Measurements from ENCODE around the gene DHX40.
"Not testable (repeated sequence)": the region's sequence is repeated elsewhere in the genome, so short reads cannot be mapped to it uniquely, and the experiment has no call there.

Gene DHX40, protein sequence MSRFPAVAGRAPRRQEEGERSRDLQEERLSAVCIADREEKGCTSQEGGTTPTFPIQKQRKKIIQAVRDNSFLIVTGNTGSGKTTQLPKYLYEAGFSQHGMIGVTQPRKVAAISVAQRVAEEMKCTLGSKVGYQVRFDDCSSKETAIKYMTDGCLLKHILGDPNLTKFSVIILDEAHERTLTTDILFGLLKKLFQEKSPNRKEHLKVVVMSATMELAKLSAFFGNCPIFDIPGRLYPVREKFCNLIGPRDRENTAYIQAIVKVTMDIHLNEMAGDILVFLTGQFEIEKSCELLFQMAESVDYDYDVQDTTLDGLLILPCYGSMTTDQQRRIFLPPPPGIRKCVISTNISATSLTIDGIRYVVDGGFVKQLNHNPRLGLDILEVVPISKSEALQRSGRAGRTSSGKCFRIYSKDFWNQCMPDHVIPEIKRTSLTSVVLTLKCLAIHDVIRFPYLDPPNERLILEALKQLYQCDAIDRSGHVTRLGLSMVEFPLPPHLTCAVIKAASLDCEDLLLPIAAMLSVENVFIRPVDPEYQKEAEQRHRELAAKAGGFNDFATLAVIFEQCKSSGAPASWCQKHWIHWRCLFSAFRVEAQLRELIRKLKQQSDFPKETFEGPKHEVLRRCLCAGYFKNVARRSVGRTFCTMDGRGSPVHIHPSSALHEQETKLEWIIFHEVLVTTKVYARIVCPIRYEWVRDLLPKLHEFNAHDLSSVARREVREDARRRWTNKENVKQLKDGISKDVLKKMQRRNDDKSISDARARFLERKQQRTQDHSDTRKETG

DNA sequence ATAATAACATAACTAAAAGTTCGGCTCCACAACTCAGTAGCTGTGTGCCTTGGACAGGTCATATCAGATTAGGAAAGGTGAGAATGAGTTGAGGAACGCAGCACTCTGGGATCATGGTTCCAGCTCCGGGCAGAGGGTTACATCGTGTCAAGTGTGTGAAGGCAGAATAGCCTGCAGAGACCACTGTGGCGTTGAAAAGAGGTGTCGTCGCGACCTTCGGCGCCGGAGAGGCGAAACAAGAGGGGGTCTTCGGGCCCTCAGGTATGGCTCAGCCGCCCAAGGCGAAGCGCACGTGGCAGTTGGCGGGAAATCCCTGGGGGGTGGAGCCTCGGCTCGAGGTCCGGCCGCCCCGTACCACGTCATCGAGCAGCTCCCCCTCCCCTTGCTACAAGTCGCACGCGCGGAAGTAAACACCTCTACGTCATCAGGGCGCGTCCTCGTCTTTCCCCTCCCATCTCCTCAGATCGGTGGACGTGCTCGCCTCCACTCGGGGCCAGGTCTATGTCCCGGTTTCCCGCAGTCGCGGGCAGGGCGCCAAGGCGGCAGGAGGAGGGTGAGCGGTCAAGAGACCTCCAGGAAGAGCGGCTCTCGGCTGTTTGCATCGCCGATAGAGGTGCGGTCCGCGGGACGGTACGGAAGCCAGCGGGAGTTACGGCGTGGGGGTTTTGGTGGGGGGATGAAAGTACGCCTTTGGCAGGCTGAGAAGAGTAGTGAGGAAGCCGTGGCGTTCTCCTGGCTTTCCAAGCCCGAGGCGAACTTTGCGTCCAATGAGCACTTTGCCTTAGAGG lies at the start of gene DHX40:
TSS of gene DHX40 (plus strand) at position 440 of the 788 bp plus-strand sequence. CDS start at position 502, 62 bp downstream.
- peak; percentile 82 to 91 (median 88) for DNase-seq

DNA sequence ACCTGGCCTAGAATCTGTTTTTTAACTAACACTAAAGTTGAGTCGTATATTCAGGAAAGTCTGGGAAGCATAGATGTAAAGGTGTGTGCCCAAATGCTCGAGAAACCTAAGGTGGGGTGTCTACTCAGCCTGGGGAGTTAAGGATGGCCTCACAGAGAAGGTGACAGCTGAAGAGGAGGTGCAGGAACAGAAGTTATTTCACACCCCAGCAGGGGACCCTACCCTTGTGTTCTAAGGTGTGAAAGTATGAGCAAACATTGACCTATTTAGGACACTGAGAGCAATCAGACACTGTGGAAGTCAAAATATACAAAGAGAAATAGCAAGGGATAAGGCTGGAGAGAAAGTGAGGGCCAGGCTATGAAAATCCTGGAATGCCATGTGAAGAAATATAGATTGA lies 49.0 kb upstream of the DHX40 start:
- no peak for DNase-seq

DNA sequence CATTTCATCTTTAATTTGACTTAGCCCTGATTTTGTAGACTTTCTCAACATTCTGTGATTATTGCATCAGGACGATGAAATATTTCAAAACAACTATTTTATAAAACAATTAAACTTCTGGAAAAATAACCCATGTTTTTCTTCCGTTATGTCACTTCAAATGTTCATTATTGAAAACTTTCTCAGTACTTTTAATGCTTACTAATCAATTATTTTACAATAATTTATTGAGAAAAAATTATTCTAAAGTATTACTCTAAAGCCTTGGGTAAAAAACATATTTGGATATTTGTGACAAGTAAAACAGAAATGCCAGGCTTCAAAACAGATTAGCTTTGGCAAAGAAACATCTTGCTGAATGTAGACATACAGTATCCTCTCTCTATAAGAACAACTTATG lies 46.3 kb upstream of the DHX40 start:
- no peak for DNase-seq

DNA sequence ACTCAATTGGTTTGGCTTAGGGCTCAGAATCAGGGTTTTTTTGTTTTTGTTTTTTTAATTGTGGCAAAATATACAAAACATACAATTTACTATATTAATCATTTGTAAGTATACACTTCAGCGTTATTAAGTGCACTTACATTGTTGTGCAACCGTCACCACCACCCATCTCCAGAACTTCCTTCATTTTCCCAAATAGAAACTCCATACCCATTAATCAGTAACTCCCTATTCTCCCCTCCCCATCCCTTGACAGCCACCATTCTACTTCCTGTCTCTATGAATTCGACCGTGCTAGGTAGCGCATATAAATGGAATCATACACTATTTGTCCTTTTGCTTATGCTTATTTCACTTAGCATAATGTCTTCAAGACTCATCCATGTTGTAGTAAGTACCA lies 45.2 kb upstream of the DHX40 start:
- DNase-seq: no peak

DNA sequence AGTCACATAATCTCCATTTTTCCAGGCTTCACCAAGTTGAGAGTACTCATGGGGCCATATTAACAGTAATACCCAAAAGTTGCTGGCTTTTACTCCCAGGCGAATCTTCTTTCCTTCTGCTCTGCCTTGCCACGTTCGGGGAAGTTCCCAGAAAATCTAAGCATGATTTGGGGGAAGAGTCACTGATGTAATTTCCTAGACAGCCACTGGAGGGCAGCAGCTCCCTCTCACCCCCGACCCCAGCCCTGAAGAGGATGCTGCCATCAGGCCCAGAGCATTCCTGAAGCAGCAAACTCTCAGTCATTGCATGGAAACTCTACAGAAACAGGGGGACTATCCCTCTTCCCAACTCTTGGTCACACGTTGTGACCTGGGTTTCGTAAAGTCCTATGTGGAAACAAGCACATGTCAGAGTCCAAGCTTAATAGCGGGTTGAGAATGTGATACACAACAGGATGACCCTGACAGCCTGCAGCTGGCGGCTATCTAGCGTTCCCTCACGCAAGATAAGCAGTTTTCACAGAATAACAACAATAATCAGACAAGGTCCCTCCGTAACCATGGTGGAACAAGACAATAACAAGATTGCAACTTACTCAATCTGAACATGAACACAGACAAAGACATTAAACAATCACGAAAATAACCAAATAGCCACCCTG lies 43.8 kb upstream of the DHX40 start:
- DNase-seq: peak; percentile 5 to 47 (median 22)

DNA sequence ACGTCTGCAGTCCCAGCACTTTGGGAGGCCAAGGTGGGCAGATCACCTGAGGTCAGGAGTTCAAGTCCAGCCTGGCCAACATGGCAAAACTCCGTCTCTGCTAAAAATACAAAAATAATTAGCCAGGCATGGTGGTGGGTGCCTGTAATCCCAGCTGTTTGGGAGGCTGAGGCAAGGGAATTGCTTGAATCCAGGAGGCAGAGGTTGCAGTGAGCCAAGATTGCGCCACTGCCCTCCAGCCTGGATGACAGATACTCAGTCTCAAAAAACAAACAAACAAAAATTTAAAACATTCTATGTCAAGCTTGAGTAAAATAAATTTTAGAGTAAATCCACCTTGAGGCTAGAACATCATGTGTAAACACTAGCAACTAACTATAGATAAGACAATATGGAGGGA lies 40.5 kb upstream of the DHX40 start:
- DNase-seq: not testable (repeated sequence)

DNA sequence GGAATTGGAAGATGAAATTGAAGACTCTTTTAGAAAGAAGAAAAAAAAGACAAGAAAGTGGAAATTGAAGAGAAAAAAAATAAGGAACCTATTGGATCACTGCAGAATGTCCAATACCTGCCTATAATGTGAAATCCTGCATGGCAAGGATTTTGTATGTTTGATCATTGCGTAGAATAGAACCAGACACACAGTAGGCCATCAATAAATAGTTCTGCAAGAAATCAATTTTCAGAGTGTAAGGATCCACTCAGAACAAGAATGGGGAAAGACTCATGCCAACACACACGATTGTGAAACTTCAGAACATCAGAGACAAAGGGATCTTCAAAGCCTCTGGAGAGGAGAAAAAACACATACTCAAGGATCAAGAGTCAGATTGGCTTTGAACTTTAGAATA lies 39.7 kb upstream of the DHX40 start:
- DNase-seq: no peak

DNA sequence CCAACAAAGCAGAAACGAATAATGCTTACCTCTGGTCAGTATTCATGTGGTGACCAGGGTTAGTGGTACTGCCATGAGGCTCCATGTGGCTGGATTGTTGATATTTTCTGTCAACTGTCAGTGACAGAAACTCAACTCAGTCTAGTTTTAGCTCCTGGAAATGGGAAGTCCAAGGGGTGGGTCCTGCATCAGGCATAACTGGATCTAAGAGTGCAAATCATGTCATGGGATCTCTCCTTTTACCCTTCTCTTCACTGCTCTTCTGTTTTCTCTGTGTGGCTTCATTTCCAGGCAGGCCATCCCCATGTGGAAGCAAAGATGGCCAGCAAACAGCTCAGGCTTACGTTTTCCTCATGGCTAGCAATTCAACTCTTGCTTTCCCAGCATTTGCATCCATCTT lies 39.0 kb upstream of the DHX40 start:
- DNase-seq: no peak

DNA sequence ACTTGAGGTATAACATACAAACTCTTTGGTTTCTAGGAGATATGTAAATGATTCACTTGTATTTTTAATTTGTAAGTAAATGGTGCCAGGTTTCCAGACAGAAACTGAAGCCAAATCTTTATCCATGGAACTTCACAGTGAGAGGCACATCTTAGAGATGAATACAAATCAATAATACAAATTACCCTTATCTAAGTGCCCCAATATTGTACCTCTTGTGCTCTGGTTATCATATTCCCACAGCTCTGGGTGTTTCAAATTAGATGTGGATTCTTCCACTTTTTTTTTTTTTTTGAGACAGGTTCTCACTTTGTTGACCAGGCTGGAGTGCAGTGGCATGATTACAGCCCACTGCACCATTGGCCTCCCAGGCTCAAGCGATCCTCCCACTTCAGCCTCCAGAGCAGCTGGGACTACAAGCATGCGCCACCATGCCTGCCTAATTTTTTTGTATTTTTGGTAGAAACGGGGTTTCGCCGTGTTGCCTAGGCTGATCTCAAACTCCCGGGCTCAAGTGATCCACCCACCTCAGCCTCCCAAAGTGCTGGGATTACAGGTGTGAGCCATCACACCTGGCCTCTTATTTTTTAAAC lies 38.0 kb upstream of the DHX40 start:
- no peak for DNase-seq

DNA sequence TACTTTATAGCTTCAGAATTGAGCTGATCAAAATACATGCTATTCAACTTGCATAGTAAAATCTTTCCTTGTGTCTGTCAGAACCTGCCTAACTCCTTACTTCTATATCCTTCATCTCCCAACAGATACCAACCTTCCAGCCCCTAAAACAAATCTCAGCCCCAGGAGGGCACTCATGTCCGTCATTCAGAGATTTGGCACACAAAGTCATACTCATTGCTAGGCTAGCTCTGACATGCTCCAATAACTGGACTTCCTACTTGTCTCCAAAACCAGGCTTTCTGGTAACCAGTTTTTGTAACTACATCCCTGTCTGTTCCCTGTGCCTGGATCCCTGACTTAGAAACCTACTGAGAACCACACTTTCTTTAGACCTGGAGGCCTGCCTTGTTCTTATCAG lies 37.5 kb upstream of the DHX40 start:
- DNase-seq: no peak

DNA sequence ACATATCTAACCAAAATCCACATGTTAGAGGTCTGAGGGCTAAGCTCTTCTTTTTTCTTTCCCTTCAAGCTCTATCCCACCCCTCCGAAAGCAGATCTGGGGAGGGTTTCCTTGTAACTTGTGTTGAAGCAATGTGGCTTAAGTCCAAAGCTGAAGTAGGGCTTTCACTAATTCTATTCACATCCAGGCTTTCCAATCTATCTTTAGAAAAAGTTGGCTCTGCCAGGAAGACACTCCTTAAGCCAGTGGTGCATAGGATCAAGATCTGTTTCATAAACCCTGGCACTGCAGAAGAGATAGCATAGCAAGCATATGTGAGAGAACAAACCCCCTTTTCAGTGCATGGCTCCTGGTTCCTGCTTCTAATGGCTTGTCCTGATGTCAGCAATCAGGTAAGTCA lies 34.9 kb upstream of the DHX40 start:
- no peak for DNase-seq

DNA sequence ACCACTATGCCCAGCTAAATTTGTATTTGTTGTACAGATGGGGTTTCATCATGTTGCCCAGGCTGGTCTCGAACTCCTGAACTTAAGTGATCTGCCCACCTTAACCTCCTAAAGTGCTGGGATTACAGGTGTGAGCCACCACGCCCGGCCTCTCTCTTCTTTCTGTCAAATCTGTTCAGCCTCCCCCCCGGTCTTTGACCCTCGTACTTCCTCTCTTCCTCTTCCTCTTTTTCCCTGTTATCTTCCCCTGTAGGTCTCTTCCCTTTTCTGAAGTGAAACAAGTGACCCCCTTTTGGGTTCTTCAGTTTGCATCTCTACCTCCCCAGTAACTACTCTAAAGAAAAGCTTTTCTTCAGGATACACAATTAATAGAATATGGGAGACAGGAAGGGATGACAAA lies 31.7 kb upstream of the DHX40 start:
- no peak for DNase-seq

DNA sequence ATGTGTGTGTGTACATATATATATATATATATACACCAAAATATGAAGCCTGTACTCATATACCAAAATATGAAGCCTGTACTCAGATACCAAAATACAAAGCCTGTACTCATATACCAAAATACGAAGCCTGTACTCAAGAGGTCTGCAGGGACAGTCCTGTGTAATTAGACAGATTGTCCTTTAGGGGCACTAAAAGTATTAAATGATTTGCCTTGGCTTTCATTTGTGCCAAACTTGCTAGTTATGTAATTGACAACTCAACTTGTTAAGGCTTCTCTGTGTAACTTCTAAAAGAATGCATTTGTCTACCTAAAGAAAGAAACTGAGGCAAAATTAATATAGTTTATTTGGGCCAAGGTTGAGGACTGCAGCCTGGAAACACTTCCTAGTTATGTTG lies 30.8 kb upstream of the DHX40 start:
- DNase-seq: no peak

DNA sequence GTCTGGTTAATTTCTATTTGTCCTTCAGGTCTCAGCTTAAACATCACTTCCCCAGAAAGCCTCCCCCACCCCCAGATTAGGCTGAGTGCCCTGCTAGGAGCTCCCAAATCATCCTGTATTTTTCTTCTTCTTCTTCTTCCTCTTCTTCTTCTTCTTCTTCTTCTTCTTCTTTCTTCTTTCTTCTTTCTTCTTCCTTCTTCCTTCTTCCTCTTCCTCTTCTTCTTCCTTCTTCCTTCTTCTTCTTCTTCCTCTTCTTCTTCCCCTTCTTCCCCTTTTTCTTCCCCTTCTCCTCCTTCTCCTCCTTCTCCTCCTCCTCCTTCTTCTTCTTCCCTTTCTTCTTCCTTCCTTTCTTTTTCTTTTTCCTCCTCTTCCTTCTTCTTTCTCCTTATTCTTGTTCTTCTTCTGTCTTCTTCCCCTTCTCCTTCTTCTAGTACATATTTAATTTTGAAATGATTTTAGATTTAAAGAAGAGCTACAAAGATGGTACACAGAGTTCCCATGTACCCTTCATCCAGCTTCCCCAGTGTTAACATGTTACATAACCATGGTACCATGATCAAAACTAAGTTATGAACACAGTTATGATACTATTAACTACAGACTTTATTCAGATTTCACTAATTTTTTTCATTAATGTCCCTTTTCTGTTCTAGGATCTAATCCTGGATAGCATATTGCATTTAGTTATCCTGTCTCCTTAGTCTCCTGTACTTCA lies 27.1 kb upstream of the DHX40 start:
- DNase-seq: no peak

DNA sequence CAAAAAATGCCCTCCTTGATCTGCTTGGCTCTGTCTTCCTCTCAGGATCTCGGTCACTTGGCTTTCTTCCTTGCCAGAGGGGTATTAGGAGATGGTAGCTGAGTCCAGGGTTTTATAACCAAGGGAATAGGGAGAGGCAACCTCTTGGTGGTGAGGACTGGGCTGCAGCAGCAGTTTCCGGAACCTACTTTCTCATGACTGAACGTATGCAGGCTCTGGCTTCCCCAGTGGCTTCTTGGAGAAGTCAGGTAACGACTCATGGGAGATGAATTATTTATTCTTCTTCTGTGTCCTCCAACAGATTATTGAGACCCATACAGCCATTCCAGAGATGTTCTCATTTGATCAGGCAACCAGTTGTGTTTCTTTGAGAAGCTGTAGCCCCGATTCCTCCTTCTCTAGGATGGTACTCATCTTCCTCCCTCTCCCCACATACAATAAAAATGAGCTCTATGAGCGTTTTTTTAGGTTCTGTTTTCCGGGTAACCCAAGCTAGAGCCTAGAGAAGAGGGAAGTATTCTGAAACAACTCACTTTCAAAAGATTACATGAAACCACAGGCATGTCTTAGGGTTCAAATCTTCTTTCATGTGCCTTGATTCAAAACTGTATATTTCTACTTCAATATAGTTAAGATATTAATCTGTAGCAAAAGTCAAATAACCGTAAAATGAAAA lies 22.3 kb upstream of the DHX40 start:
- DNase-seq: no peak

DNA sequence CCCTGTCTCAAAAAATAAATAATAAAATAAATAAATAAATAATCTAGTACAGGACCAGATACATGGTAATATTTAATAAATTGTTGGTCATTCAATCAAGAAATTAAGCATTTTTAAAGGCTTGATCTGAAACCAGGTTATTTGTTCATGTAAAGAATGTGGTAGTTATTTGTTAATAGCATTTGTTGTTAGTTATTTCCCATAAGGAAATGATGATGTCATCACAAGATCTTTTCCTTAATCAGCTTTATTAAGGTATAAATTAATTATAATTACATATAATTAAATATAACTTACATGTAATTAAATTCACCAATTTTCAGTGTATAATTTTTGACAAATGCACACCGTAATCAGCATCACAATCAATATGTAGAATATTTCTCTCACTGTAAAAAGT lies 19.5 kb upstream of the DHX40 start:
- no peak for DNase-seq

DNA sequence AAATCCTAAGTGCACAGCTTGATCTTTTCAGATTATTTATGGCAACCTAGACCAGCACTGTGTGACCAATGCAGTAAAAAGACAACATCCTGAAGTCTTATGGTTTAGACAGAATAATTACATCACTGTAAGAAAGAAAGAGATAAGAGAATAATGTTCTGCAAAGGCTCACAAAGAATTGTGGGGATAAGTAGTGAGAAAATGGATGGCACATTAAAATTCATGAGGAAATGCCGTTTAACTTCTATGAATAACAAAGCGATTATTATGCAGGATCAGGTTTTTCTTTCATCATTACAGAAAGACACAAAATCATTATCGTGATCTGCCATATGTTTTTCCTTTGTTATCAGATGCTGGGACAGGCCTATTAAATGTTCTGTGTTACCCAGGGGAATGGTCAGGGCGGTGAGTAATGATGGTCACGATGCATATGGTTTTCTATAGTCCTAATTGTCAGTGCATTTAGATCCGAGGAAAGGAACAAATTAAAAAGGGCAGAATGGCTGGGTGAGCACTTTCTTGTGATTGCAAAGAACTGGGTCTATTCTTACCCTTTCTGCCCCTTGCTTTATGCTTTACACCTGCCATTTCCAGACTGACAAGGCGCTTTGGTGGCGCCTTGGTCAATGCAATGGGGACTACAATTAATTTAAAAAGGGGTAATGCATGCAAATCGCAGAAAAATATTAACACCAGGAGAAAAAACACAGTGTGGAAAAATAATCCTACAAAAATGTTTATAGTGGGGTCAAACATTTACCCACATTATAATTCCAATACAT lies 18.1 kb upstream of the DHX40 start:
- DNase-seq: no peak

DNA sequence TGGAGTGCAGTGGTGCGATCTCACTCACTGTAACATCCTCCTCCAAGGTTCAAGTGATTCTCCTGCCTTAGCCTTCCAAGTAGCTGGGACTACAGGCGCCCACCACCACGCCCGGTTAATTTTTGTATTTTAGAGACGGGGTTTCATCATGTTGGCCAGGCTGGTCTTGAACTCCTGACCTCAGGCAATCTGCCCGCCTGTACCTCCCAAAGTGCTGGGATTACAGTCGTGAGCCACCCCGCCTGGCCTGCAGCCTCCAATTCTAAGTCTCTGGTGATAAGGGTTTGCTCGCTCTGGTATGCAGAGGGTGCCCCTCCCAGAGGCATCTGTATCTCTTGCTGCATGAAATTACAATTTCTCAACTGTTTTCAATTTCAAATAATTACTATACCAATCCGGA lies 16.4 kb upstream of the DHX40 start:
- DNase-seq: not testable (repeated sequence)

DNA sequence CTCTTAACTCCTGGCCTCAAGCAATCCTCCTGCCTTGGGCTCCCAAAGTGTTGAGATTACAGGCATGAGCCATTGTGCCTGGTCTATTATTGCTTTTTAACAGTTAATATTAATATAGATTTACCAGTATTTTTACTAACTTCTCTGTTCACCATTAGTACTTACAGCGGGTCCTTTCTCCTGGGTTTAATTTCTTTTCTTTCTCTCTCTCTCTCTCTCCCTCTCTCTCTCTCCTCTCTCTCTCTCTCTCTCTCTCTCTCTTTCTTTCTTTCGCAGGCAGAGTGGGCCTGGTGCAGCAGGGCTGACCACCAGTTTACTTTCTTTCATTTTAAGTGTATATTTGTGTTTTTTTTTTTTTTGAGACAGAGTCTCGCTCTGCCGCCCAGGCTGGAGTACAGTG lies 14.7 kb upstream of the DHX40 start:
- no peak for DNase-seq

DNA sequence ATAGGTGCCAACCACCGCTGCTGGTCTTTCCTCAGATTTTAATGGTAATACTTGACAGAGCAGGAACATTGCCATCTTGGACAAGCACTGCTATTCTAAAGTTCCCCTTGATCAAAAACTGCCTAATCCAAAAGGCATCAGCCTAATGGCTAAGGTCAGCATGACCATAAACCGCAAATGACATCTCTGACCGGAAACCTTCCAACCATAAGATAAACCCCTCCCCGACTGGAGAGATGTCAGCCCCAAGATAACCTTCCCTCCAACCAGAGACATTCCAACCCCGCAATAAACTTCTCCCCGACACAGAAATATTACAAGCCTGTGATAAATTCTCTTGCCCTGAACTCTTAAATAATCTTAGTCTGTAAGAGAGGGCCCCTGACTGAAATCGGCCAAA lies 7.4 kb upstream of the DHX40 start:
- DNase-seq: no peak
